Pulmonary artery endothelial cell (primary cell): Measurements from ENCODE around the gene SSR3. TPM values are rescaled to one million over a fixed set of nuclear protein-coding genes. Genes with fewer than 3 reads are reported as not detected.
"Not testable (repeated sequence)": the region's sequence is repeated elsewhere in the genome, so short reads cannot be mapped to it uniquely, and the experiment has no call there.

Source experiments
- DNase-seq: peaks from one replicate; pipeline ENCODE4 v3.0.0-alpha.2; 2011; ENCODE audit warnings: low read depth, low spot score
- total RNA-seq: library from RNA; depleted of rRNA; stranded (reverse); fragments of >200 nt; gene quantifications from 2 replicates; pipeline ENCODE4 v1.2.3, GENCODE V29; 2014

Gene SSR3
- total RNA-seq, 1 donor from 2014 or later, result 335 TPM

DNA sequence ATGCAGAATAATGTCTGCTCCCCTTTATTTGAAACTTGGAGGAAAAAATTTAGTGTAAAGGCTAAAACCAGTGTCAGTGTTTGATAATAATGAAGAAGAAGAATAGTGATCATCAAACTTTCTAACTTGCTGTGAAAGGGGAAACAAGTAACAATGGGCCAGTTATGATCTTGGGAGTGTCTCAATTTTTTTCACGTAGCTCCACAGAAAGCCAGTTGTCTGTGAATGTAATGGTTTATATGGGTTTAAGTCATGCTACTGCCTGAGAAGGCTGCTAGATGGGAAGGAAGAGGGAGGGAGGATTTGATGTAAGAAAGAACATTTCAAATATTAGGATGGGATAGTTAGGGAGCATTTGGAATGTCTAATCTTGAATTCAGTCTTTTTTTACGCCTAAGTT is 21.1 kb upstream of the SSR3 start:
- no peak for DNase-seq

DNA sequence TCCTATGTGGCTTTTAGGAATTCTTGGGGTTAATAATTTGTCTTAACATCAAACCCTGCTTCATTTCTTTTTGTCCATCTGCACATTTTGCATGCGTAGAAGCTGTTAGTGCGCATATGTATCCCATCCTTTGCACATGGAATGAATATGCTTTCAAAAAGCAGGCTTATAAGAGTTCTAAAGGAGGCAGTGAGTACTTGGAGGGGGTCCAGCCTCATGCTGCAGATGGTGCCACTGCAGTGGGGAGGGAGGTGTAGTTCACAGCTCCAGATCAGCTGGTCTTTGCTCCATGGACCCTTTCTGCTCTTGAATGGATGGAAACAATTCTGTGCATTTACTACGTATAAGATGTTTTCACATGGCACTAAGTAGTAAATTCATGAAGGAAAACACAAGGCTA is 20.7 kb upstream of the SSR3 start:
- DNase-seq, result no peak

DNA sequence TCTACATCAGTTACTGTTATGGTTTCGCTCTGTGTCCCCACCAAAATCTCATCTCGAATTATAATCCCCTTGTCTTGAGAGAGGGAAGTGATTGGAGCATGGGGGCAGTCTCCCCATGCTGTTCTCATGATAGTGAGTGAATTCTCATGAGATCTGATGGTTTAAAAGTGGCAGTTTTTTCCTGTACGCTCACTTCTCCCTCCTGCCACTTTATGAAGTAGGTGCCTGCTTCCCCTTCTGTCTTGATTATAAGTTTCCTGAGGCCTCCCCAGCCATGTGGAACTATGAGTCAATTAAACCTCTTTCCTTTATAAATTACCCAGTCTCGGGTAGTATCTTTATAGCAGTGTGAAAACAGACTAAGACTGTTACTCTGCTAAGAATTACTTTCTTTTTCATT is 15.0 kb upstream of the SSR3 start:
- not testable (repeated sequence) for DNase-seq

- DNase-seq, result not testable (repeated sequence)
Measured at GRCh38 chr3:156569016-156569415, 14.1 kb upstream of the SSR3 start.

- DNase-seq, result no peak
Measured at GRCh38 chr3:156563900-156564682, 9.2 kb upstream of the SSR3 start.

DNA sequence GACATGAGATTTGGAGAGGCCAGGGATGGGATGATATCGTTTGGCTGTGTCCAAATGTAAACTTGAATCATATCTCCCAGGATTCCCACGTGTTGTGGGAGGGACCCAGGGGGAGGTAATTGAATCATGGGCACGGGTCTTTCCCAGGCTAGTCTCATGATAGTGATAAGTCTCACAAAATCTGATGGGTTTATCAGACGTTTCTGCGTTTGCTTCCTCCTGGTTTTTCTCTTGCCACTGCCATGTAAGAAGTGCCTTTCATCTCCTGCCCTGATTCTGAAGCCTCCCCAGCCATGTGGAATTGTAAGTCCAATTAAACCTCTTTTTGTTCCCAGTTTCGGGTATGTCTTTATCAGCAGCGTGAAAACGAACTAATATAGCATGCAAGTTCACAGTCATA is 7.6 kb upstream of the SSR3 start:
- DNase-seq, result not testable (repeated sequence)

DNA sequence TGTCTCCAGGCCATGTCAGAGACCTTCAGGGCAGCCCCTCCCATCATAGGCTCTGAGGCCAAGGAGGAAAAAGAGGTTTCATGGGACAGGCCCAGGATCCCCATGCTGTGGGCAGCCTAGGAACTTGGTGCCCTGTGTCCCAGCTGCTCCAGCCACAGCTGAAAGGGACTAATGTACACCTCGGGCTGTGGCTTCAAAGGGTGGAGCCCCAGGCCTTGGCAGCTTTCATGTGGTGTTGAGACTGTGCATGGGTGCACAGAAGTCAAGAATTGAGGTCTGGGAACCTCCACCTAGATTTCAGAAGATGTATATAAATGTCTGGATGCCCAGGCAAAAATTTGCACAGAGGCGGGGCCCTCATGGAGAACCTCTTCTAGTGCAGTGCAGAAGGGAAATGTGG is 6.6 kb upstream of the SSR3 start:
- DNase-seq, result no peak

DNA sequence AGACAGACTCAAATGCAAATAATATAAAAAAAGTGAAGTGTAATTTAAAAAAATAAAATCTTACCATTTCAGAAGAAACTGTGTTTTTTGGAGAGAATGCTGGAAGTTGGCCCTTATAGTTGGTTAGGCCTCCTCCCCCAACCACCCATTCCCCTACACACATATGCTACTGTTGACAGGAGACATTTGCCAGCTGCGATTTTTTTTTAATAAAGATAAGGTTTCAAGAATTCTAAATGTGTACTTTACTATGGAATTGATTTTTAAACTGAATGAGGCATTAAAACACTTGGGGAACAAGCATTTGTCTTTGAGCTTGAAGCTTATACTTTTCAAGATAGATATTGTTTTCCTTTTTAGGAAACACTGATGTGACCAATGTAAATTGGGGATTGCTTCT is 4.4 kb upstream of the SSR3 start:
- DNase-seq, result no peak

- no peak for DNase-seq
Measured at GRCh38 chr3:156558389-156558788, 3.5 kb upstream of the SSR3 start.

DNA sequence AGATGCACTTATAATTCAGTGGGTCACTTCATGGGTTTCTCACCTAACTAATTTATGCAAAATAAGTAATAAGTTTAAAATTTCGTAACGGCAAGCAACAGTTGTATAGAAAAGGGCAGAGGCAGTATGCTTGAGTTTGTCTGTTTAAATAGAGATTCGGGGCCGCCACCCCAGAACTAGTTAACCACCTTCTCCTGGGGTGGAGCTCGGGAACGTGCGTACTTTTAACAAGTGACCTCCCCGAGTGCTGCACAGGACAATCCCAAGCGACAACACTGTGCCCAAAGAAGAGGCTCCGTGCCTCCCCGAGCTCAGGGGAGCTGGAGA is 439 bp downstream of the SSR3 start:
- no peak for DNase-seq

DNA sequence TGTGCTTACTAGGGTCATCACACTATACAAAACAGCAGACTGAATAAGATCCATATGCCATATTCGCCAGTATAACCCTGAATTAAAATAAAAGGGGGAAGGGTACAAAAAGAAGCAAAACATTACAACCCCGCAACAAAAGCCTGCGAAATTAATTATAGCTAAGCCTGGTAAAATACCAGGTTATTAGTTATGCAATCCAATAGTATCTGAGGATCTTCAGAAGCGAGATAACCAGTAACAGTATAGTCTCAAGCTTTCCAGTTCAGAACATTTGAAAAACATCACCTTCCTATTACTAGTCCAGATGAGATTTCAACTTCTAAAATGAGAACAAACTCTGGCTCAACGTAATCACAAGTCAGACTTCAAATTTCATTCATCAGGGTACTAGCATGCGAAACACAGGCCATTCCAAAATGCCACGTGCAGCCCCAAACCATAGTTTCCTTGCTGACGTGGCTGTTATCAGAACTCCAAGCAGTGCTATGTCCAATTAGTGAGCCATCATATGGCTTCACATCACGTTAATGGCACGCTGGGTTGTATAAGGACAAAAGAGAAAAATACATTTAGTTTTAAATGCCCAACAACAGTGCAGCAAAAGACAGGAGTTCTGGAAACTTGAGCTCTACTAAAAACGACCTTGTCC is 1.1 kb downstream of the SSR3 start:
- no peak for DNase-seq

- DNase-seq, result no peak
Measured at GRCh38 chr3:156552973-156553372, 1.9 kb downstream of the SSR3 start.

- DNase-seq, result no peak
Measured at GRCh38 chr3:156551746-156552145, 3.2 kb downstream of the SSR3 start.

- DNase-seq, result no peak
Measured at GRCh38 chr3:156551261-156551660, 3.7 kb downstream of the SSR3 start.

GRCh38 chr3:156548902-156549301 is 6.0 kb downstream of the SSR3 start:
- no peak for DNase-seq

DNA sequence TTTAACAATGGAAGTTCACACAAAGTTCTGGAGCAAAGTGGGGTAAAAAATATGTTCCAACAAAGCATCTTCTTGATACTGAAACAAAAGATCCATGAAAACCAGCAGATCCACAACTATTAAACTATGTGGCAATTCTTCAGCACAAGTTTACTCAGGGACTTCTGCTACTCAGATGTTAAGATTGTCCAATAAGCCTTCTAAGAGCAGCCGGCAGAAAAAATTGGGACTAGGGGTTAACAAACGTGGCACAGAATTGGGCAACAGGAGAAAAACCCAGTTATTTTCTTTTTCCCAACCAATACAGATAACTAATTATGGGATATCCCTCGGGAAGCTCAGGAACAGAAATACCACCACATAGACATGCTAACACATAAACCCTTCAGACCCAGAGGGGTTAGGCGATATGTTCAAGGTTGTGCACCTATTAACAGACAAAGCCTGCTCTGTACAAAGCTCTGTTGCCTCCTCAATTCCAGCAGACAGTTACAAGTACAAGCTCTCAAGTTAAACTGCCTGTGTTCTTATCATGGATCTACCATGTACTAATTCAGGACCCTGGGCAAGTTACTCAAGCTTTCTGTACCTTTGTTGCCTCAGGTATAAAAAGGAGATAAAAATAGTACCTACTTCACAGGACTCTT is 6.8 kb downstream of the SSR3 start:
- DNase-seq, result no peak

GRCh38 chr3:156547637-156548036 is 7.3 kb downstream of the SSR3 start:
- DNase-seq, result peak; percentile 40

GRCh38 chr3:156543043-156543555 is 11.8 kb downstream of the SSR3 start:
- peak; percentile 59 for DNase-seq

- DNase-seq, result no peak
Measured at GRCh38 chr3:156542101-156543042, 12.5 kb downstream of the SSR3 start.

GRCh38 chr3:156539802-156540201 is 15.1 kb downstream of the SSR3 start:
- no peak for DNase-seq

GRCh38 chr3:156539051-156539450 is 15.9 kb downstream of the SSR3 start:
- DNase-seq, result no peak
